Liver (tissue), 9 donors: Measurements from ENCODE around the gene NR2E1. TPM values are rescaled to one million over a fixed set of nuclear protein-coding genes. Genes with fewer than 3 reads are reported as not detected.

ENCODE experiments used
- DNase-seq: peaks from one replicate; pipeline ENCODE4 v3.0.0-alpha.2; 2017; ENCODE audit warnings: low spot score
- H3K27ac ChIP-seq, 2 donors: one replicate each; pipeline ENCODE4 v1.7.0; 2013; ENCODE audit warnings: inconsistent platforms in 2 of 2, low read length in 2 of 2, control low read depth in 1 of 2, low read depth in 1 of 2, mild to moderate bottlenecking in 1 of 2
- H3K27me3 ChIP-seq, 4 donors: one replicate each; pipeline versions ENCODE4 v1.6.1 to v1.7.0; 2013; ENCODE audit warnings: low read length in 3 of 4, inconsistent platforms in 1 of 4, mild to moderate bottlenecking in 1 of 4, moderate library complexity in 1 of 4; ENCODE audit not compliant: control insufficient read depth in 4 of 4, insufficient read depth in 4 of 4
- H3K36me3 ChIP-seq, 4 donors: one replicate each; pipeline versions ENCODE4 v1.6.1 to v1.7.0; 2013; ENCODE audit warnings: low read length in 3 of 4, mild to moderate bottlenecking in 3 of 4, low read depth in 1 of 4, moderate library complexity in 1 of 4; ENCODE audit not compliant: control insufficient read depth in 4 of 4, insufficient read depth in 3 of 4
- H3K4me1 ChIP-seq, 4 donors: one replicate each; pipeline versions ENCODE4 v1.6.1 to v1.7.0; 2013; ENCODE audit warnings: low read length in 3 of 4, mild to moderate bottlenecking in 3 of 4, moderate library complexity in 1 of 4; ENCODE audit not compliant: control insufficient read depth in 4 of 4, insufficient read depth in 4 of 4
- H3K4me3 ChIP-seq, 3 donors: one replicate each; pipeline versions ENCODE4 v1.6.1 to v1.7.0; 2013; ENCODE audit warnings: low read length in 3 of 3, control low read depth in 1 of 3, low read depth in 1 of 3, mild to moderate bottlenecking in 1 of 3
- H3K9ac ChIP-seq, 2 donors: one replicate each; pipeline ENCODE4 v1.7.0; 2013; ENCODE audit warnings: low read length in 2 of 2, mild to moderate bottlenecking in 2 of 2, moderate library complexity in 2 of 2, control low read depth in 1 of 2, low read depth in 1 of 2
- H3K9me3 ChIP-seq, 4 donors: one replicate each; pipeline versions ENCODE4 v1.6.1 to v1.7.0; 2013; ENCODE audit warnings: low read length in 3 of 4; ENCODE audit not compliant: control insufficient read depth in 4 of 4
- CTCF ChIP-seq: fragments of 150-350 bp; IDR thresholded peaks from 2 replicates; pipeline ENCODE4 v1.5.1; 2017; ENCODE audit warnings: improper control_type of control experiment, low read depth, low read length; ENCODE audit not compliant: missing input control
- EGR1 ChIP-seq, 2 donors: IDR thresholded peaks; 2 replicates each; pipeline ENCODE4 v1.6.1; 2016 to 2018; ENCODE audit warnings: antibody characterized with exemption in 2 of 2, low read depth in 2 of 2
- FOXA1 ChIP-seq: IDR thresholded peaks from 2 replicates; pipeline ENCODE4 v1.6.1; 2016; ENCODE audit warnings: antibody characterized with exemption
- FOXA2 ChIP-seq: IDR thresholded peaks from 2 replicates; pipeline ENCODE4 v1.6.1; 2016; ENCODE audit warnings: antibody characterized with exemption
- GABPA ChIP-seq, 2 donors: IDR thresholded peaks in 1 of 2; conservative IDR thresholded peaks in 1 of 2; 2 replicates each; pipeline ENCODE4 v1.6.1; 2016; ENCODE audit warnings: antibody characterized with exemption in 2 of 2, mild to moderate bottlenecking in 1 of 2, moderate library complexity in 1 of 2
- HNF4A ChIP-seq, 2 donors: conservative IDR thresholded peaks; 2 replicates each; pipeline ENCODE4 v1.6.1; 2016; ENCODE audit warnings: antibody characterized with exemption in 2 of 2, mild to moderate bottlenecking in 2 of 2
- HNF4G ChIP-seq: IDR thresholded peaks from 2 replicates; pipeline ENCODE4 v1.6.1; 2016; ENCODE audit warnings: antibody characterized with exemption
- JUND ChIP-seq, 2 donors: IDR thresholded peaks; 2 replicates each; pipeline ENCODE4 v1.6.1; 2016; ENCODE audit warnings: antibody characterized with exemption in 2 of 2
- NR2F2 ChIP-seq: IDR thresholded peaks from 2 replicates; pipeline ENCODE4 v1.6.1; 2016; ENCODE audit warnings: antibody characterized with exemption
- RAD21 ChIP-seq, 2 donors: IDR thresholded peaks; 2 replicates each; pipeline ENCODE4 v1.6.1; 2016; ENCODE audit warnings: antibody characterized with exemption in 2 of 2, mild to moderate bottlenecking in 2 of 2
- RXRA ChIP-seq, 2 donors: IDR thresholded peaks; 2 replicates each; pipeline ENCODE4 v1.6.1; 2017 to 2018; ENCODE audit warnings: antibody characterized with exemption in 2 of 2, mild to moderate bottlenecking in 1 of 2
- SP1 ChIP-seq: IDR thresholded peaks from 2 replicates; pipeline ENCODE4 v1.6.1; 2018; ENCODE audit warnings: antibody characterized with exemption, mild to moderate bottlenecking
- TAF1 ChIP-seq: conservative IDR thresholded peaks from 2 replicates; pipeline ENCODE4 v1.6.1; 2016; ENCODE audit warnings: antibody characterized with exemption, mild to moderate bottlenecking
- YY1 ChIP-seq: IDR thresholded peaks from 2 replicates; pipeline ENCODE4 v1.6.1; 2016; ENCODE audit warnings: antibody characterized with exemption, mild to moderate bottlenecking
- whole genome bisulfite sequencing: extraction: QIAGEN DNeasy Blood & Tissue Kit; methylation state at CpG from one replicate; pipeline ENCODE4 v1.1.7; 2013; 5-methylcytosine and 5-hydroxymethylcytosine counted together
- polyA plus RNA-seq, 2 donors: library from polyadenylated mRNA; stranded (reverse) in 1 of 2; unstranded in 1 of 2; fragments of 200-250 nt in 1 of 2; fragments of >200 nt in 1 of 2; fragmentation: Nextera tagmentation in 1 of 2; extraction: Ambion mirVana in 1 of 2; gene quantifications; one replicate each; pipeline versions ENCODE4 v1.2.1 to v1.2.3, GENCODE V29; 2013 to 2015
- total RNA-seq, 2 donors: library from RNA; depleted of rRNA; stranded (reverse); fragments of >200 nt; gene quantifications; one replicate each; pipeline ENCODE4 v1.2.3, GENCODE V29; 2014
- TF ChIP-seq, protein P1 (sequence below): IDR thresholded peaks from 2 replicates; pipeline ENCODE4 v1.6.1; 2016; ENCODE audit warnings: antibody characterized with exemption
- TF ChIP-seq, protein P2 (sequence below): IDR thresholded peaks from 2 replicates; pipeline ENCODE4 v1.6.1; 2016; ENCODE audit warnings: antibody characterized with exemption, mild to moderate bottlenecking
- TF ChIP-seq, protein P3 (sequence below): IDR thresholded peaks from 2 replicates; pipeline ENCODE4 v1.6.1; 2016; ENCODE audit warnings: antibody characterized with exemption
- TF ChIP-seq, protein P4 (sequence below): IDR thresholded peaks from 2 replicates; pipeline ENCODE4 v1.6.1; 2016; ENCODE audit warnings: antibody characterized with exemption
- donor health status: healthy.
- donor health status: healthy.
- donor health status: healthy.
- donor health status: healthy.
- donor health status: healthy.

The NR2E1 gene
- total and polyA plus RNA-seq, 4 donors = not detected

GRCh38 chr6:108166664-108167448 is 1.0 kb downstream of the NR2E1 start:
- no peak for TF ChIP-seq SP1
- TF ChIP-seq NR2F2 = no peak
- TF ChIP-seq JUND (IDR thresholded peaks at IDR 0.05) = no peak
- no peak for TF ChIP-seq FOXA2
- TF ChIP-seq, protein P1, sequence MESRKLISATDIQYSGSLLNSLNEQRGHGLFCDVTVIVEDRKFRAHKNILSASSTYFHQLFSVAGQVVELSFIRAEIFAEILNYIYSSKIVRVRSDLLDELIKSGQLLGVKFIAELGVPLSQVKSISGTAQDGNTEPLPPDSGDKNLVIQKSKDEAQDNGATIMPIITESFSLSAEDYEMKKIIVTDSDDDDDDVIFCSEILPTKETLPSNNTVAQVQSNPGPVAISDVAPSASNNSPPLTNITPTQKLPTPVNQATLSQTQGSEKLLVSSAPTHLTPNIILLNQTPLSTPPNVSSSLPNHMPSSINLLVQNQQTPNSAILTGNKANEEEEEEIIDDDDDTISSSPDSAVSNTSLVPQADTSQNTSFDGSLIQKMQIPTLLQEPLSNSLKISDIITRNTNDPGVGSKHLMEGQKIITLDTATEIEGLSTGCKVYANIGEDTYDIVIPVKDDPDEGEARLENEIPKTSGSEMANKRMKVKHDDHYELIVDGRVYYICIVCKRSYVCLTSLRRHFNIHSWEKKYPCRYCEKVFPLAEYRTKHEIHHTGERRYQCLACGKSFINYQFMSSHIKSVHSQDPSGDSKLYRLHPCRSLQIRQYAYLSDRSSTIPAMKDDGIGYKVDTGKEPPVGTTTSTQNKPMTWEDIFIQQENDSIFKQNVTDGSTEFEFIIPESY = no peak
- no peak for TF ChIP-seq TAF1
- no peak for TF ChIP-seq GABPA (IDR thresholded peaks at IDR 0.05 in 1 of 2, conservative IDR thresholded peaks at IDR 0.05 in 1 of 2)
- no peak for TF ChIP-seq RAD21 (IDR thresholded peaks at IDR 0.05)
- no peak for TF ChIP-seq FOXA1
- Histone ChIP-seq H3K4me3 (peak overlapping the region in 1 of 3 donors; percentile 16), H3K27me3 (peaks cover 0 to 54% (median 39%) of the 10 kb centered on the region in 4 donors), H3K36me3 (no peaks in the 10 kb centered on the region), H3K9ac (no peak overlapping the region), H3K27ac (no peak overlapping the region), H3K4me1 (peaks cover 16 to 60% (median 33%) of the 10 kb centered on the region in 4 donors), H3K9me3 (peaks cover 0 to 7% (median 0%) of the 10 kb centered on the region in 4 donors)
- DNase-seq = no peak
- WGBS = 9% methylated on average over 58 of the region's 58 CpGs

DNA sequence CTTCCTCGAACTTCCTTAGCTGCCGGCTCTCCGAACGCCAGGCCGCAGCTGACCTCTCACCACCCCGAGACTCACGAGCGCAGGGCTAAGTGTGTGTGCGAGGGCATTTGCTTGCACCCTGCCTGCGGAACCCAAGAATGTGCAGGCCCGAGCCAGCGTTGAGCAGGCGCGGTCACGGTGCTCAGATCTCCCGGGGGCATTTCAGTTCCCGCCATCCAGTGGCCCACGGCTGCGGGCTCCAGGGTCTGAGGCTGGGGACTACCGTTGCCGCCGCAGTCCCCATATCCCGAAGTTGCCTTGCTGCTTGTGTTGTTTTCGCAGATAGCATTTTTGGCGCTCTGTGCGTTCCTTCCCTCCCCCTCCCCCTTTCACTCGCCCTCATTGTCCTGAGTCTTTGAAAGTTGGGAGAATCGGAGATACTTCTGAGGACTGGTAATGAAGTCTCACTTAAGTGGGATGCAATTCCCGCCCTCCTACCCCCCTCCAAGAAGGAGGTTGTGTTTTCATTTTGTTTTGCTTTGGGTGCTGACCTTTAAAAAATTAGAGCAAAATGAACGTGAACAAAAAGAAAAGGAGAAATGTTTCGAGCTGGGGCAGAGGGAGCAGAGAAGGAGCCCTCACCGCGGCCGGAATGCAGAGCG is 1.7 kb downstream of the NR2E1 start:
- Histone ChIP-seq H3K36me3 (no peaks in the 10 kb centered on the region), H3K9ac (no peak overlapping the region), H3K27me3 (peaks cover 0 to 48% (median 37%) of the 10 kb centered on the region in 4 donors), H3K4me1 (peaks cover 16 to 60% (median 33%) of the 10 kb centered on the region in 4 donors), H3K4me3 (peak overlapping the region in 1 of 3 donors; percentile 16), H3K9me3 (peaks cover 0 to 7% (median 0%) of the 10 kb centered on the region in 4 donors), H3K27ac (no peak overlapping the region)
- 15% methylated on average over 35 of the region's 35 CpGs for WGBS
- no peak for DNase-seq
- TF ChIP-seq, protein P2, sequence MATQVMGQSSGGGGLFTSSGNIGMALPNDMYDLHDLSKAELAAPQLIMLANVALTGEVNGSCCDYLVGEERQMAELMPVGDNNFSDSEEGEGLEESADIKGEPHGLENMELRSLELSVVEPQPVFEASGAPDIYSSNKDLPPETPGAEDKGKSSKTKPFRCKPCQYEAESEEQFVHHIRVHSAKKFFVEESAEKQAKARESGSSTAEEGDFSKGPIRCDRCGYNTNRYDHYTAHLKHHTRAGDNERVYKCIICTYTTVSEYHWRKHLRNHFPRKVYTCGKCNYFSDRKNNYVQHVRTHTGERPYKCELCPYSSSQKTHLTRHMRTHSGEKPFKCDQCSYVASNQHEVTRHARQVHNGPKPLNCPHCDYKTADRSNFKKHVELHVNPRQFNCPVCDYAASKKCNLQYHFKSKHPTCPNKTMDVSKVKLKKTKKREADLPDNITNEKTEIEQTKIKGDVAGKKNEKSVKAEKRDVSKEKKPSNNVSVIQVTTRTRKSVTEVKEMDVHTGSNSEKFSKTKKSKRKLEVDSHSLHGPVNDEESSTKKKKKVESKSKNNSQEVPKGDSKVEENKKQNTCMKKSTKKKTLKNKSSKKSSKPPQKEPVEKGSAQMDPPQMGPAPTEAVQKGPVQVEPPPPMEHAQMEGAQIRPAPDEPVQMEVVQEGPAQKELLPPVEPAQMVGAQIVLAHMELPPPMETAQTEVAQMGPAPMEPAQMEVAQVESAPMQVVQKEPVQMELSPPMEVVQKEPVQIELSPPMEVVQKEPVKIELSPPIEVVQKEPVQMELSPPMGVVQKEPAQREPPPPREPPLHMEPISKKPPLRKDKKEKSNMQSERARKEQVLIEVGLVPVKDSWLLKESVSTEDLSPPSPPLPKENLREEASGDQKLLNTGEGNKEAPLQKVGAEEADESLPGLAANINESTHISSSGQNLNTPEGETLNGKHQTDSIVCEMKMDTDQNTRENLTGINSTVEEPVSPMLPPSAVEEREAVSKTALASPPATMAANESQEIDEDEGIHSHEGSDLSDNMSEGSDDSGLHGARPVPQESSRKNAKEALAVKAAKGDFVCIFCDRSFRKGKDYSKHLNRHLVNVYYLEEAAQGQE = no peak
- TF ChIP-seq NR2F2 (no peak), JUND (IDR thresholded peaks at IDR 0.05) (no peak), RAD21 (IDR thresholded peaks at IDR 0.05) (no peak), HNF4G (no peak), EGR1 (IDR thresholded peaks at IDR 0.05; ENCODE audit: low read depth in 2 of 2) (no peak), SP1 (no peak), FOXA1 (no peak), FOXA2 (no peak), GABPA (IDR thresholded peaks at IDR 0.05 in 1 of 2, conservative IDR thresholded peaks at IDR 0.05 in 1 of 2) (no peak), HNF4A (conservative IDR thresholded peaks at IDR 0.05) (no peak), YY1 (no peak), TAF1 (no peak), CTCF (no peak), RXRA (IDR thresholded peaks at IDR 0.05) (no peak)
- TF ChIP-seq, protein P1 = no peak
- TF ChIP-seq, protein P3, sequence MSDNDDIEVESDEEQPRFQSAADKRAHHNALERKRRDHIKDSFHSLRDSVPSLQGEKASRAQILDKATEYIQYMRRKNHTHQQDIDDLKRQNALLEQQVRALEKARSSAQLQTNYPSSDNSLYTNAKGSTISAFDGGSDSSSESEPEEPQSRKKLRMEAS = no peak
- TF ChIP-seq, protein P4, sequence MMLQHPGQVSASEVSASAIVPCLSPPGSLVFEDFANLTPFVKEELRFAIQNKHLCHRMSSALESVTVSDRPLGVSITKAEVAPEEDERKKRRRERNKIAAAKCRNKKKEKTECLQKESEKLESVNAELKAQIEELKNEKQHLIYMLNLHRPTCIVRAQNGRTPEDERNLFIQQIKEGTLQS = no peak
